HEK293T (cell line): Measurements from ENCODE around the gene ACOXL.

ENCODE experiments used
- CTCF ChIA-PET: fragments of 350-600 bp; formaldehyde crosslinking; extraction: SDS; loops from one replicate; lab custom pipeline; 2021; ENCODE audit warnings: antibody characterized with exemption, inconsistent platforms; lab: Yijun Ruan, JAX
- POLR2A ChIA-PET: fragments of 350-600 bp; formaldehyde crosslinking; extraction: SDS; loops from one replicate; lab custom pipeline; 2020; ENCODE audit warnings: antibody characterized with exemption, inconsistent platforms; lab: Yijun Ruan, JAX
- DNase-seq: peaks from one replicate; pipeline ENCODE4 v3.0.0; 2012; ENCODE audit warnings: mixed read lengths; ENCODE audit errors: extremely low spot score
- ARNT ChIP-seq: fragments of 450-650 bp; IDR thresholded peaks from 2 replicates; pipeline ENCODE4 v1.6.1; 2017; ENCODE audit warnings: mild to moderate bottlenecking
- BHLHE40 ChIP-seq: fragments of 450-650 bp; IDR thresholded peaks from 2 replicates; pipeline ENCODE4 v1.6.1; 2016; ENCODE audit warnings: mild to moderate bottlenecking, moderate library complexity, borderline replicate concordance
- CTBP1 ChIP-seq: fragments of 450-650 bp; IDR thresholded peaks from 2 replicates; pipeline ENCODE4 v1.6.1; 2016; ENCODE audit warnings: borderline replicate concordance
- ELF4 ChIP-seq: fragments of 450-650 bp; IDR thresholded peaks from 2 replicates; pipeline ENCODE4 v1.6.1; 2017; ENCODE audit warnings: antibody characterized with exemption
- FOXA1 ChIP-seq: fragments of 450-650 bp; IDR thresholded peaks from 2 replicates; pipeline ENCODE4 v1.6.1; 2016; ENCODE audit warnings: mild to moderate bottlenecking
- FOXK2 ChIP-seq: fragments of 450-650 bp; IDR thresholded peaks from 2 replicates; pipeline ENCODE4 v1.6.1; 2016; ENCODE audit warnings: mild to moderate bottlenecking
- FOXM1 ChIP-seq: fragments of 450-650 bp; IDR thresholded peaks from 2 replicates; pipeline ENCODE4 v1.6.1; 2017; ENCODE audit warnings: mild to moderate bottlenecking, borderline replicate concordance
- HDGF ChIP-seq: fragments of 450-650 bp; IDR thresholded peaks from 2 replicates; pipeline ENCODE4 v1.6.1; 2017; ENCODE audit warnings: antibody characterized with exemption, borderline replicate concordance
- L3MBTL2 ChIP-seq: fragments of 450-650 bp; conservative IDR thresholded peaks from 2 replicates; pipeline ENCODE4 v1.6.1; 2016; ENCODE audit warnings: mild to moderate bottlenecking
- LEF1 ChIP-seq: fragments of 450-650 bp; IDR thresholded peaks from 2 replicates; pipeline ENCODE4 v1.6.1; 2017; ENCODE audit warnings: mild to moderate bottlenecking, borderline replicate concordance
- NFRKB ChIP-seq: fragments of 450-650 bp; IDR thresholded peaks from 2 replicates; pipeline ENCODE4 v1.6.1; 2016; ENCODE audit warnings: mild to moderate bottlenecking, moderate library complexity
- PKNOX1 ChIP-seq: fragments of 450-650 bp; IDR thresholded peaks from 2 replicates; pipeline ENCODE4 v1.6.1; 2016
- SP1 ChIP-seq: fragments of 450-650 bp; IDR thresholded peaks from 2 replicates; pipeline ENCODE4 v1.6.1; 2017
- SUZ12 ChIP-seq: fragments of 450-650 bp; IDR thresholded peaks from 2 replicates; pipeline ENCODE4 v1.6.1; 2016; ENCODE audit warnings: mild to moderate bottlenecking
- TARDBP ChIP-seq: fragments of 450-650 bp; IDR thresholded peaks from 2 replicates; pipeline ENCODE4 v1.6.1; 2016
- ZNF384 ChIP-seq: fragments of 450-650 bp; IDR thresholded peaks from 2 replicates; pipeline ENCODE4 v1.6.1; 2016

Gene ACOXL

GRCh38 chr2:111034606-111035005 lies 302.2 kb downstream of the ACOXL start:
- ChIA-PET POLR2A (no interaction called here), CTCF (no interaction called here)
- DNase-seq, result no peak
- TF ChIP-seq NFRKB, result no peak
- TF ChIP-seq HDGF, result no peak
- no peak for TF ChIP-seq L3MBTL2
- TF ChIP-seq FOXK2, result no peak
- no peak for TF ChIP-seq SP1

GRCh38 chr2:111035830-111036441 lies 303.6 kb downstream of the ACOXL start:
- POLR2A ChIA-PET, result no interaction called here
- no peak for TF ChIP-seq FOXM1
- no peak for TF ChIP-seq TARDBP
- TF ChIP-seq ARNT, result no peak
- TF ChIP-seq SUZ12, result no peak
- no peak for TF ChIP-seq ELF4
- TF ChIP-seq CTBP1, result no peak
- no peak for TF ChIP-seq BHLHE40
- no peak for TF ChIP-seq SP1
- TF ChIP-seq L3MBTL2, result no peak
- TF ChIP-seq PKNOX1, result no peak
- no peak for TF ChIP-seq ZNF384
- no peak for TF ChIP-seq FOXK2
- no peak for TF ChIP-seq NFRKB
- TF ChIP-seq HDGF, result no peak
- TF ChIP-seq LEF1, result no peak
- CTCF ChIA-PET, result interaction anchor here (0.9 kb wide), 1 partner anchor 13 kb away, joined by 3 read pairs; no protein-coding TSS in a partner anchor
- DNase-seq, result no peak

GRCh38 chr2:111037128-111037527 lies 304.8 kb downstream of the ACOXL start:
- DNase-seq, result no peak
- TF ChIP-seq CTBP1 (no peak), FOXA1 (no peak), ELF4 (no peak), TARDBP (no peak), BHLHE40 (no peak), LEF1 (no peak), SUZ12 (no peak), HDGF (no peak)
- CTCF ChIA-PET, result interaction anchor here (0.9 kb wide), 1 partner anchor 12 kb away, joined by 3 read pairs; no protein-coding TSS in a partner anchor
- POLR2A ChIA-PET, result no interaction called here

- CTCF ChIA-PET, result interaction anchor here (1.4 kb wide), 1 partner anchor 9 kb away, joined by 3 read pairs; no protein-coding TSS in a partner anchor
- POLR2A ChIA-PET, result no interaction called here
- no peak for DNase-seq
- TF ChIP-seq SP1 (no peak), CTBP1 (no peak), BHLHE40 (no peak), FOXM1 (no peak), HDGF (no peak), TARDBP (no peak), NFRKB (no peak), FOXA1 (no peak), ZNF384 (no peak), PKNOX1 (no peak), L3MBTL2 (no peak), SUZ12 (no peak), LEF1 (no peak)
Observed at GRCh38 chr2:111039628-111040383, 307.4 kb downstream of the ACOXL start.

GRCh38 chr2:111041398-111042202 lies 309.2 kb downstream of the ACOXL start:
- no peak for DNase-seq
- ChIA-PET POLR2A (no interaction called here), CTCF (no interaction called here)
- TF ChIP-seq BHLHE40 (no peak), ARNT (no peak), SUZ12 (no peak), CTBP1 (no peak), FOXK2 (no peak), ZNF384 (no peak), FOXM1 (no peak), NFRKB (no peak), LEF1 (no peak), ELF4 (no peak), L3MBTL2 (no peak), SP1 (no peak), PKNOX1 (no peak), FOXA1 (no peak)
